Sigmoid colon (tissue), 4 donors: ENCODE data around the gene CST6.

Experiments
- EP300 ChIP-seq, 4 donors: sonication (generic); formaldehyde crosslinking; IDR thresholded peaks; one replicate each; pipeline ENCODE4 v1.6.1; 2017; ENCODE audit warnings: antibody characterized with exemption in 4 of 4
- POLR2A ChIP-seq, 2 donors: fragments of 450-650 bp; IDR thresholded peaks; one replicate each; pipeline ENCODE4 v1.6.1; 2016; ENCODE audit warnings: antibody characterized with exemption in 2 of 2, mild to moderate bottlenecking in 2 of 2, moderate library complexity in 2 of 2
- POLR2AphosphoS5 ChIP-seq, 4 donors: sonication (generic); formaldehyde crosslinking; IDR thresholded peaks; one replicate each; pipeline ENCODE4 v1.6.1; 2017; ENCODE audit warnings: antibody characterized with exemption in 4 of 4
- TF ChIP-seq, protein P1 (sequence below), 4 experiments: fragments of 450-650 bp in 3 of 4; fragments of 200-600 bp in 1 of 4; IDR thresholded peaks; one replicate each; pipeline ENCODE4 v1.5.1; 2016 to 2019; ENCODE audit warnings: antibody characterized with exemption in 4 of 4, mild to moderate bottlenecking in 3 of 4, moderate library complexity in 2 of 4

DNA sequence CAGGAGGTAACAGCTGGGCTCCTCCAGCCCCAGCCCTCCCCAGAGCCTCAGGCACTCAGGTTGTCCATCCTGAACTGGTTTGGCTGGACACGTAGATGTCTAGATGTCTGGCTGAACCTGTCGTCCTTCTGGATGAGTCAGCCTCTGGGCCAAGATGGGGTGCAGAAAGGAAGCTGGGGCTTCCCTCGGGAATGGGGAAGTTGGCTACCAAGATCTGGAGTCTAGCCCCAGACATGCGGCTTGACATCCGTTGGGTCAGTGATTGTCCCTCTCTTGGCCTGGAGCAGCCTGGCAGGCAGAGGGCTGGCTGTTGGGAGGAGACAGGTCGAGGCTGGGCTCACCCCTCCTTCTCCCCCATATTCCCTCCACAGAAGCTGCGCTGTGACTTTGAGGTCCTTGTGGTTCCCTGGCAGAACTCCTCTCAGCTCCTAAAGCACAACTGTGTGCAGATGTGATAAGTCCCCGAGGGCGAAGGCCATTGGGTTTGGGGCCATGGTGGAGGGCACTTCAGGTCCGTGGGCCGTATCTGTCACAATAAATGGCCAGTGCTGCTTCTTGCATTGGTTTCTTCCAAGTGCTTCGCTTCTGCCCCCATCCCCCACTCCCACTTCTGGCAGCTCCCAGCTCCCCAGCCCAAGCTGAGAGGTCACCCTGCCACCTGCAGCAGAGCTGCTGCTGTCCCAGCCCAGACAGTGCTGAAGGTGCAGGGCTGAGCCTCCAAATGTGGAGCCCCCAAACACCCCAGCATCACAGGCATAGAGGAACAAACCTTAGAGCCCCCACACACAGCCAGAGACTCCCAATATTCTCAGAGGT, 1.3 kb downstream of the CST6 start:
- no peak for TF ChIP-seq POLR2A (IDR thresholded peaks at IDR 0.05)
- TF ChIP-seq, protein P1, sequence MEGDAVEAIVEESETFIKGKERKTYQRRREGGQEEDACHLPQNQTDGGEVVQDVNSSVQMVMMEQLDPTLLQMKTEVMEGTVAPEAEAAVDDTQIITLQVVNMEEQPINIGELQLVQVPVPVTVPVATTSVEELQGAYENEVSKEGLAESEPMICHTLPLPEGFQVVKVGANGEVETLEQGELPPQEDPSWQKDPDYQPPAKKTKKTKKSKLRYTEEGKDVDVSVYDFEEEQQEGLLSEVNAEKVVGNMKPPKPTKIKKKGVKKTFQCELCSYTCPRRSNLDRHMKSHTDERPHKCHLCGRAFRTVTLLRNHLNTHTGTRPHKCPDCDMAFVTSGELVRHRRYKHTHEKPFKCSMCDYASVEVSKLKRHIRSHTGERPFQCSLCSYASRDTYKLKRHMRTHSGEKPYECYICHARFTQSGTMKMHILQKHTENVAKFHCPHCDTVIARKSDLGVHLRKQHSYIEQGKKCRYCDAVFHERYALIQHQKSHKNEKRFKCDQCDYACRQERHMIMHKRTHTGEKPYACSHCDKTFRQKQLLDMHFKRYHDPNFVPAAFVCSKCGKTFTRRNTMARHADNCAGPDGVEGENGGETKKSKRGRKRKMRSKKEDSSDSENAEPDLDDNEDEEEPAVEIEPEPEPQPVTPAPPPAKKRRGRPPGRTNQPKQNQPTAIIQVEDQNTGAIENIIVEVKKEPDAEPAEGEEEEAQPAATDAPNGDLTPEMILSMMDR (IDR thresholded peaks at IDR 0.05): no peak
- TF ChIP-seq EP300 (IDR thresholded peaks at IDR 0.05): no peak
- no peak for TF ChIP-seq POLR2AphosphoS5 (IDR thresholded peaks at IDR 0.05)
